Measurements from ENCODE around the gene FANCG. TPM values are rescaled to one million over a fixed set of nuclear protein-coding genes. Genes with fewer than 3 reads are reported as not detected.

FANCG gene
- total and polyA plus RNA-seq, 2 of the 8 experiments (the other 6 are each of a cell fraction or from before 2014, with no cell fraction given): 66.6 to 87.1 TPM

GRCh38 chr9:35114840-35115628, 35.3 kb upstream of the FANCG start (continued):
- no peak for TF ChIP-seq CHD7 (IDR thresholded peaks at IDR 0.05; ENCODE audit: insufficient replicate concordance, low read length)

All from H1 (cell line).